GM19193 (cell line): Measurements from ENCODE around the gene INPP5E.

Experiments used
- POLR2A ChIP-seq: IDR thresholded peaks from 4 replicates; pipeline ENCODE4 v1.6.1; 2011; ENCODE audit not compliant: insufficient read depth, insufficient read length; ENCODE audit errors: extremely low read depth

Gene INPP5E

DNA sequence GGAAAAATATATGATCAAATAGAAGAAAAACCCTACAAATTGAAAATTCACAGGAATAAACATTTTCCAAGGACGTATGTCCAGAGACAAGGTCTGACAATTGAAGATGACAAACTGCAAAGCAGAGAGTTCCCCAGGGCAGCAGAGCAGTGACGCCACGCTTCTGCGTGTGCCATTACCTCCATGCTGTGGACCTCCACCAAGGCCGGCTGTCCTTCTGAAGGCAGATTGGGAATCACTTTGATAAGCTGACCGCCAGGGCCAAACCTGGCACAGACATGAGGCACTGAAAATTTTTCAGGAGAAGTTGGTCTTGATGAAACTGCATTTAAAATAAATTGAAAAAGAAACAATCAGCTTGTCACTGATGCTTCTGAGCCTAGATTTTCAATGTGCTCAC lies 24.6 kb upstream of the INPP5E start:
- TF ChIP-seq POLR2A, result no peak

DNA sequence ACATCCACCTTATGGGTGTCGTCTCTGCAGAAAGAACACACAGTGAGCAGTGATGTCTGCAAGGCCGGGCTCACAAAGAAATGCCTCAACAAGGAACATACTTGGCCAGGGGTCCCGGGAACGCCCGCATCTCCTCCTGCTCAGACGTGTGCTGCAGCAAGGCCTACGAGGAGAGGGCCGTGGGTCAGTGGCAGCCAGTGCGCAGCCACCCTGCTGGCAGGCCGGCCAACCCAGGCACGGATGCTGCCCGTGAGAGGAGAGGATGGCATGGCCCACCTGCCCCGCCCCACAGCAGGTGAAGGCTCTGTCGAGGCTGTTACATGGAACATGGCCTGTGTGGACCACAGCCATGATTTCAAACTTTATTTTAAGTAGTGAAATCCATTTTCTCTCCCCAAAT lies 23.9 kb upstream of the INPP5E start:
- no peak for TF ChIP-seq POLR2A

DNA sequence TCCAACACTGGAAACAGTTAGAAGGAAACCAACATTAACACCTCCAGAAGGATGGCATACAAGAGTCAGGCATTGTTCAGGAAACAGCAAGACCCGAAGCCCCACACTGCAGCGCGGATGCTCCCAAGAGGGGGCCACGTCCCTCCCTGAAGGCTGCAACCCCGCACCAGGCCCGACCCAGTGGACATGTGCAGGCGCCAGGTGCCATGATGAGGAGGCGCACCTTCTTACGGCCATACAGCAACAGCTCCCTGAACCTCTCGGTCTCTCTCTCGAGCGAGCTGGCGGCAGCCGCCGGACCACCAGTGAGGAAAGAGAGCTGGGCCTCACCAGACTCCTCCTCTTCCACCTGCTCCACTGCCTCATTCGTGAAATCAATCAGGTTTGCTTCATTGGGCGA lies 23.0 kb upstream of the INPP5E start:
- TF ChIP-seq POLR2A, result no peak

DNA sequence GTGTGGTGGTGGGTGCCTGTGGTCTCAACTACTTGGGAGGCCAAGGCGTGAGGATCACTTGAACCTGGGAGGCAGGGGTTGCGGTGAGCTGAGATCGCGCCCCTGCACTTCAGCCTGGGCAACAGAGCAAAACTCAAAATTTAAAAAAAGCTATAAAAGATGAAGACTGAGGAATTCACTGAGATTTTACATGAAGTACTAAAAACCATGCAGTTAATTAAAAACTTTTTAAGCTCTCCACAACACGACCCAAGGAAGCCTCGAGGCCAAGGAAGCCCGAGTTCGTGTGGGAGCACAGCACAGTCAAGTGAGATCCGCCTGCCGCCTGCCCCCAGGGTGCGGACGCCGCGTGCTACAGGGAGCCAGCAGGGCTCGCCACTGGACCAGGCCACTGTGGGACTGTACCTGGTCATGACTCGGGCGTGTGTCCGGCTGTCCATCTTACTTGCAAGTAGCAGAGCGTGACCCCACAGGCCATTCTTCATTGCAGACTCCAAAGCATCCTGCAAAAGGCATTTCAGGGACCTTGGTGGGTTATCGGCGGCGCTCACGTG lies 21.2 kb upstream of the INPP5E start:
- no peak for TF ChIP-seq POLR2A

DNA sequence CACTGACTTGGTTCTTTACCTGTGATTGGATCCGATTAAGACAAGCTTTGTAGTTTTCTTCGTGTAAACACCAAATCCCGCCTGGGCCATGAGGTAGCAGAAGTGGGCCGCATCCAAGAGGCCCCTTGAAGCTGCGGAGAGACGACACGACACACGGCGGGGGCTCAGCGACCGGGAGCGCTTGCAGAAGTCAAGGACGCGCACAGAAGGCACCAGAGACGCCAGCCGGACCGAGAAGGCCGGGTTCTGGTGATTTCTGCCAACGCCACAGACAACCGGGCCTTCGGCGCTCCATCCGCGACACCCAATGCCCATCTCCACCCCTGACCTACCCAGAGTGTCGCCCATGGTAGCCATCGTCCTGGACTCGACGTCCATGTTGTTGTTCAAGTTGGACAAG lies 19.8 kb upstream of the INPP5E start:
- TF ChIP-seq POLR2A, result no peak

DNA sequence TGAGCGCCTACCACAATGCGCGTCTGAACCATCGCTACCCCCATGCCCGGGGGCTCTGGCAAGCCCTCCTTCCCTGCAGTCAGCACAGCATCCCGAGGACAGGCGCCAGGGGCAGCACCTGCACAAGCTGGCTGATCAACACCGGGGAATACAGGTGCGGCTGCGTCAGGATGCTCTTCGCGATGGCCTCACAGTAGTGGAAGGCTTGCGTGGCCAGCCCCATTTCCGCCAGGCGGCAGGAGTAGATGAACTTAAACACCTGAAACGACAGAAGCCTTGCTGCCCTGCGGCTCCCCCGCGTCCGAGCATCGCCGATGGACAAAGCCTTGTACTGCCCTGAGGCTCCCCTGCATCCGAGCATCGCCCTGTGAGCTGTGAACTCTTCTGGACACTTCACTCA lies 17.7 kb upstream of the INPP5E start:
- no peak for TF ChIP-seq POLR2A

DNA sequence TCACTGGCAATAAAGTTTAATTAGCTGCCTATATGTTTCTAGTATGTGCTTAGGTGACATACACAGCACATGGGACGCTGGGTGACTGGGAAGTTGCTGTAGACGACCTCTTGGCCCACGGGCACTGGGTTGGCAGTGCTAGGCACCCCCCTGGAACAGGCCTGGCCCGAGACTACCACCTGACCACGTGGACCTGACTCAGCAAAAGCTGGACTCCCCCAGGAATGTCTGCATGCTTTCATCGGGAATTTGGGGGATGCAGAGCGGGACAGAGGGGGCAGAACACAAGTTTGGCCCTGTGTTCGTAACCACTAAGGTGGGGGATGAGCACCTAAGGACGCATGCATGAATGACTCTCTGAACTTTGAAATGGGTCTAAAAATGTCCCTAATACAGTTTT lies 16.6 kb upstream of the INPP5E start:
- TF ChIP-seq POLR2A, result no peak

DNA sequence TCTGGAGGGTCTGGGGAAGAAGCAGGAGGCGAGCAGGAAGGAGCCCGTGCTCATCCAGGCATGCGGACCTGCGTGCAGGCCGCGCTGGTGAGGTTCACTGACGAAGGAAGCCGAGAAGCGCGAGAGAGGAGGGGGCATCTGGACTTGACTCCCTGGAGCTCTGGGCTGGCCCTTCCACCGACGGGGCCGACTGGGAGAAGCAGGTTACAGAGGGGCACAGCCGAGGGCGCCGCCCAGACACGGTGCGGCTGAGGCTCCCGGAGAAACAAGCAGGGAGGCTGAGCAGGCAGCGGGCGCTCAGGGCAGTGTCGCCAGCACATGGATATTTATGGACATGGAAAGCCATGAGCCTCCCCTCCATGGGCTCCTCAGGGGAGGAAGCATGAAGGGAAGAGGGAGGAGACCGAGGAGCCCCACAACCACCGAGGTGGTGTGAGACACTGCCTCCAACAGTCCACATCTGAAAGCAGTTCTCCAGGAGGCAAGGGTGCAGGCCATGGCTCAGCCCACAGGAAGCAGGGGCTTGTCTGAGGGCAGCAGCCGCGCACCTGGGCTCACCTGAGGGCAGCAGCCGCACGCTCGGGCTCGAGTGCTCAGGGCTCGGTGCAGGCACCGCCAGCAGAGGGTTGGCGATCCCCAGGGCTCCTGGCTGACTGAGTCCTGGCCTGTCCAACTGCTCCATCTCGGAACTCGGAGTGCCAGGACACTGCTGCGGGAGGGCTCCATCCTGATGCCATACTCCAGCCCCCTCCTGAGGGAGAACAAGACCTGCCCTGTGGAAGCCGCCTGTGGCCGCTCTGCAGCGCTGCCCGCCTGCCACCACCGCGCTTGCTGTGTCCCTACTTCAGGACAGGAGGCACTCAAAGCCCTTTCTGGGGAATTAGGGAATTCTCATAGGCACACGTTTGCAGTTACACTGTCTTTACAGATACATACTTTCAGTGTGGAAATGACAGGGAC lies 15.7 kb upstream of the INPP5E start:
- TF ChIP-seq POLR2A, result no peak

DNA sequence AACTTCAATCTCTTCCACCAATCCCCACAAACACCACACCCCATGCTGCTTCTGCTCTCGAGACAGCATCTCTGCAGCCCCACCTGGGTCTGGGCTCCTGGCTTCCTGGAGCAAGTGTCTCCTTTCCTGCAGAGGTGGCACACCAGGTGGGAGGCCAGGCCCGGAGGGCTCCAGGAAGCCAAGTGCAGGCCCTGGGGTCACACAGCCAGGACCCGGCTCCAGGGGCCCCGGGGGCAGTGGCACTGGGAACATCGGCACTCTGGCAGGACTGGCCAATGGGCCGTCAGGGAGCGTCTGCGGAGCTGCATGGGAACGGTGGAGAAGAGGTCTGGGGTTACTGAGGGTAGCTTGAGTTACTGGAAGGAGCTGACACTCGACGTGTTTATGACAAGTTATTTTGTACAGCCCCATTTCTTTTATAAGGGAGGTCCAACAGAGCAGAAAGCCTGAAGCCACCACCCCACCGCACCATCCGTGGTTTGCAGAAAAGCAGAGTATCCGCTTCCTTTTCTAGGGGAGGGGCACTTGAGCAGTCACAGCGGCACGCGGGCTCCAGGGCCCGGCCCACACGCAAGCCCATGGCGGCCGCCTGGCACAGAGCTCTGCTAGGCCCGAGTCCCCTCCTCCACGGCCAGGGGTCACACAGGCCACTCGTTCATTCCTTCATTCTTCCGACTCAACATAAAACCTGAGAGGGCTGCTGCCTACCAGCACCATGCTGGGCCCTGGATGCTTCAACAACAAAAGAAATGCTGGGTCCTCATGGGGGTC lies 14.6 kb upstream of the INPP5E start:
- TF ChIP-seq POLR2A, result no peak

DNA sequence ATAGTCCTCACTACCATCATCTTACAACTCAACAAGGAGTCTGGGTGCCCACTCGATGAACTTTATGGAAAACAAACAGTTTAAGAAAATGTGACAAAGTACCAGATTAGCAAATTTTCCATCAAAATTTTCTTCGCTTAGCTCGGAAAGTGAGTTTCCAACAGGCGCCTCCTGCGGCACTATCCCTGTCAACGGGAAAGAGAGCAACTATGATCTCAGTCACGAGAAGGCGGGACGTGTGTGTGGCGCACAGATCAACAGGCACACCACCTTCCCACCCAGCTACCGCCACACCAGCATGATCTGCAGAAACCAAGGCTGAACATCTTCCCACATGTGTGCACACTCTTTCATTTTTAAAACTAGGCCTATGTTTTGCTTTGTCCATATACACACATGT lies 13.7 kb upstream of the INPP5E start:
- no peak for TF ChIP-seq POLR2A

DNA sequence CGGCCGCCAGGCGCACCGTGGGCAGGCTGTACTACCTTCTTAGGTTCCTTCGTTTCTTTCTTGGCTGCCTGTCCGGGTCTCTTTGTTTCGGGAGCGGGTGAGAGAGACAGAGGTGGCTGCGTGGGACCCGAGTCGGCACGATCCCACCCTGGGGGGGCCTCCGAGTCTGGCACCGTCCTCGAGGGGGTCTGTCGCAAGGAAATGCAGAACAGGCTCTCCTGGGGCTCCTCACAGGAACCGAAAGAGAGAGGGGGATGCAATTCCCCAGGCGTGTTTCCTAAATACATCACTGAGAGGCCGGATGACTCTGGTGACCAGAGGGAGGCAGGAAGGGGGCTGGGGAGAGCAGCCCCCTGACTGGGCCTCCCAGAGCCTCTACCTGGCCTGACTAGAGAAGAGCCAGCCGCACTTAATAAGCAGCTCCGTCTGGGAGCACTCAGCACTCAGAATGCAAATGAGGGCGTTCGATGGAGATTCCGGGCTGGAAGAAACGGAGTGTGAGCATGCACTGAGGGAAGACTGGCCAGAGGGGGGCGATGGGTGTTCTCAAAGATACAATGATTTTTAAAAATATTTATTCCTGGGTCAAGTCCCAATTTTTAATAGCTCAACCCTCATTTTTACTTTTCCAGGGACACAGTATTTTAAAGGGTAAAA lies 11.7 kb upstream of the INPP5E start:
- TF ChIP-seq POLR2A, result no peak

DNA sequence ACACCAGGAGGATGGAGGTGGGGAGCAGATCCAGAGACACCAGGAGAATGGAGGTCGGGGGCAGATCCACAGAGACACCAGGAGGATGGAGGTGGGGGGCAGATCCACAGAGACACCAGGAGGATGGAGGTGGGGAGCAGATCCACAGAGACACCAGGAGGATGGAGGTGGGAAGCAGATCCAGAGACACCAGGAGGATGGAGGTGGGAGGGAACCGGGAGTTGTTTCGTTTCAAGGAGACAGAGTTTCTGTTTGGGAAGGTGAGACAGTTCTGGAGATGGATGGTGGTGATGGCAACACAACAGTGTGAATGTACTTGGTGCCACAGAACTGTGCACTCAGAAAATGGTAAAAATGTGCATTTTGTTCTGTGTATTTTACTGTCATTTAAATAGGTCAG lies 9.0 kb upstream of the INPP5E start:
- no peak for TF ChIP-seq POLR2A

DNA sequence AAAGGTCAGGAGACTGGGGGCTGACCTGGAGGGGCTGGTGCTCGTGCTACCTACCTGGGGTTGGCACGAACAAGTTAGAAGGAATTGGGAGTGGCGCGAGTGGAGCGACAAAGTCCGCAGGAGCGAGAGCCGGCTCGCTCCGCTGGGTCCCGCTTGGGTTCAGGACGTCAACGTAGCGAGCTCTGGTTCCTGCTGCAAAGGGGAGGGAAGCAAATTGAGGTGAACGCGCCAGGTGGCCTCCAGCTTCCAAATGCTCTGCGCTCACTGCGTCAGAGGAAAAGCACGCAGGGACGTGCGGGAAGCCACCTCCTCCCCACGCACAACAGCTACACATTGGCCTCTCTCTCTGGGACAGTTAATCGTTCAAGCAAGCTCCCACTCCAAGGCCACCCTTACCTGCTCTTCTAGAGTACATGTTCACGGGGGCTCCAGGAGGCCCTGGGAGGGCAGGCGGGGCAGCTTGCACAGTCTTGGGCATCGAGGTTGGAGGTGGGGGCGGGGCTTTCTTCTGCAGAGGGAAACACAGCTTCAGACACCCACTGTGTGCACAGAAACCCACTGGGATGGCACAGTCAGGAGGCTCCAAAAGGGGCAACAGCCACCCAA lies 7.6 kb upstream of the INPP5E start:
- no peak for TF ChIP-seq POLR2A

DNA sequence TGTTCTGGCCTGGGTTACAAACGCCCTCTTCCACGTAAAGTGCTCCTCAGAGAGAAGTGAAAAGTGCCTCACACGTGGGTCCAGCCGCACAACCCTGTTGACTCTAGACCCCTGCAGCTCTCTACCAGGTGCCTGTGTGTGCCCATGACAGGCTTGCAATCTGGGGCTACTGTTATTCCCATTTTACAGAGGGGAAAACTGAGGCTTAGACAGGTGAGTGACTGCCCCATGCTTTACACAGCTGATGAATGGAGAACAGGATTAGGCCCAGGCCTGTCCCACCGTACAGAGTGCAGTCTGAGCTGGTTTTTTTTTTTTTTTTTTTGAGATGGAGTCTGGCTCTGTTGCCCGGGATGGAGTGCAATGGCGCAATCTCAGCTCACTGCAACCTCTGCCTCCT lies 6.2 kb upstream of the INPP5E start:
- TF ChIP-seq POLR2A, result no peak

DNA sequence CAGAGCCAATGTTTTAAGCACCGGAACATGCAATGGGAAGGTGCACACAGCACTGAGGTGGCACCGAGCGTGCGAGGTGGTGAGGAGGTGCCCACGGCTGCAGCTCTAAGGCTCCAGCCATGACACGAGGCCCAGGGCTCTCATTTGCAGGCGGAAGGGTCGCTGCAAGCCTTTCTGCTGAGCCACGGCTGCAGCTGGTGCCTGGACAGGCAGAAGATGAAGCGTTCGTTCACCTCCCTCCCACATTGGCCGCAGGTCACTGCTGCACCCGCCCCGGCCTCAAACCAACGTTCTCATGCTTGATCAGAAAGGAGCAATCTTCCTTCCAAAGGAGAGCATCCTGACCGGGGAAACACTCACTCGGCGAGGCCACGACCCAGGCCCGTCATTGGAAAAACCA lies 4.5 kb upstream of the INPP5E start:
- TF ChIP-seq POLR2A, result no peak
